Measurements from ENCODE around the gene PTPN21. TPM values are rescaled to one million over a fixed set of nuclear protein-coding genes. Genes with fewer than 3 reads are reported as not detected.
"Not testable (repeated sequence)": the region's sequence is repeated elsewhere in the genome, so short reads cannot be mapped to it uniquely, and the experiment has no call there.

The PTPN21 gene
- total RNA-seq, 1 donor, result 14.2 TPM

DNA sequence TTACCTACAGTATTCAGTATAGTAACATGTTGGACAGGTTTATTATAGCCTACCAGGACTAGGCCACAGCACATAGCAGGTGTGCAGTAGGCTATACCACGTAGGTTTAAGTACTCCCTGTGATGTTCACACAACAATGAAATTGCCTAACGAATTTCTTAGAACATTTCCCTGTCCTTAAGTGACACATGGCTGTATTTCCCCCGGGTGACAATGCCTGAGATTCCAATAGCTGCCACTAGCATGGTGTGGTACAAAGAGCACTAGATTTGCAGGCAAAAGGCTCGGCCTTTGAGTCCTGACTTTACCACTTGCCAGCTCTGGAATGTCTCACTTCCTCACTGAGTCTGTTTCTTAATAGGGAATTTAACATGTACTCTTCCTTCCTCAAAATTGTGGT is 19.7 kb downstream of the PTPN21 start:
- TF ChIP-seq, protein P1, sequence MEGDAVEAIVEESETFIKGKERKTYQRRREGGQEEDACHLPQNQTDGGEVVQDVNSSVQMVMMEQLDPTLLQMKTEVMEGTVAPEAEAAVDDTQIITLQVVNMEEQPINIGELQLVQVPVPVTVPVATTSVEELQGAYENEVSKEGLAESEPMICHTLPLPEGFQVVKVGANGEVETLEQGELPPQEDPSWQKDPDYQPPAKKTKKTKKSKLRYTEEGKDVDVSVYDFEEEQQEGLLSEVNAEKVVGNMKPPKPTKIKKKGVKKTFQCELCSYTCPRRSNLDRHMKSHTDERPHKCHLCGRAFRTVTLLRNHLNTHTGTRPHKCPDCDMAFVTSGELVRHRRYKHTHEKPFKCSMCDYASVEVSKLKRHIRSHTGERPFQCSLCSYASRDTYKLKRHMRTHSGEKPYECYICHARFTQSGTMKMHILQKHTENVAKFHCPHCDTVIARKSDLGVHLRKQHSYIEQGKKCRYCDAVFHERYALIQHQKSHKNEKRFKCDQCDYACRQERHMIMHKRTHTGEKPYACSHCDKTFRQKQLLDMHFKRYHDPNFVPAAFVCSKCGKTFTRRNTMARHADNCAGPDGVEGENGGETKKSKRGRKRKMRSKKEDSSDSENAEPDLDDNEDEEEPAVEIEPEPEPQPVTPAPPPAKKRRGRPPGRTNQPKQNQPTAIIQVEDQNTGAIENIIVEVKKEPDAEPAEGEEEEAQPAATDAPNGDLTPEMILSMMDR (IDR thresholded peaks at IDR 0.05; ENCODE audit: insufficient read depth, low read depth, low read length), result no peak
- no peak for DNase-seq (ENCODE audit: low read depth)
- no peak overlapping the region for H3K4me3 ChIP-seq (ENCODE audit: low read depth, low read length)

DNA sequence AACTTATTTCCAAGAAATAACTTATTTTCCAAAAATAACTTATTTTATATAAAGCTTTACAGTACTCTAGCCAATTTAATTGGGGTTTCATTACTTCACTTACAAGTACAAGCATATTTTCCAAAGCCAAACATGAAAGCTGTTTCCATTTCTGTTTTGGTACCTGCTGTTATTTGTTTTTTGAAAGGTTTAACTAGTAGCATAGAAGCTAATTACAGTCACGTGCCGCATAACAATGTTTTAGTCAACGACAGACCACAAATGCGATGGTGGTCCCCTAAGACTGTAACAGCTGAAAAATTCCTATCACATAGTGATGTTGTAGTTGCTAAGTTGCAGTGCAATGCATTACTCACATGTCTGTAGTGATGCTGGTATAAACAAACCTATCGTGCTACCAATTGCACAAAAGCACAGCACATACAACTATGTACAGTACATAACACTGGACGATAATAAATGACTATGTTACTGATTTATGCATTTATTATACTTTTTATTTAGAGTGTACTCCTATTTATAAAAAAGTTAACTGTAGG is 21.7 kb downstream of the PTPN21 start:
- no peak overlapping the region for H3K4me3 ChIP-seq (ENCODE audit: low read depth, low read length)
- DNase-seq (ENCODE audit: low read depth), result no peak
- TF ChIP-seq, protein P1 (IDR thresholded peaks at IDR 0.05; ENCODE audit: insufficient read depth, low read depth, low read length), result no peak

- not testable (repeated sequence) for H3K4me3 ChIP-seq (ENCODE audit: low read depth, low read length); DNase-seq (ENCODE audit: low read depth)
Observed at GRCh38 chr14:88529889-88530288, 24.9 kb downstream of the PTPN21 start.

- TF ChIP-seq, protein P1 (IDR thresholded peaks at IDR 0.05; ENCODE audit: insufficient read depth, low read depth, low read length), result no peak
- no peak for DNase-seq (ENCODE audit: low read depth)
- no peak overlapping the region for H3K4me3 ChIP-seq (ENCODE audit: low read depth, low read length)
Observed at GRCh38 chr14:88522393-88522792, 32.4 kb downstream of the PTPN21 start.

DNA sequence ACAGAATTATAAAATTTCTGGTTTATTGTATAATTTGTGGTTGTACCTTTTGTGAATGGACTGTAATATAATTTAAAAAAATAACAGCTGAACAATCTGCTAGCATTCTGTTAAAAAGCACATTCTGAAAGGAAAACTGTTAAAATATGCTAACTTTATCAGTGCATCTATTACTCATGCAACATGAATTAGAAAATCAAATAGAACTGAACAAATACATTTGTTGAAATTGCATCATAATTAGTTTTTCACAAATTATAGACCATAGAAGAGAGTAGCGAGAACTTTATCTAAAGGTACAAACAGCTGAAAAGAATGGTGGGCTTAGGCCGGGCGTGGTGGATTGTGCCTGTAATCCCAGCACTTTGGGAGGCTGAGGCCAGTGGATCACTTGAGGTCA is 33.0 kb downstream of the PTPN21 start:
- H3K4me3 ChIP-seq (ENCODE audit: low read depth, low read length), result no peak overlapping the region
- TF ChIP-seq, protein P1 (IDR thresholded peaks at IDR 0.05; ENCODE audit: insufficient read depth, low read depth, low read length), result no peak
- DNase-seq (ENCODE audit: low read depth), result peak; percentile 27

GRCh38 chr14:88519907-88520306 is 34.9 kb downstream of the PTPN21 start:
- DNase-seq (ENCODE audit: low read depth), result no peak
- no peak overlapping the region for H3K4me3 ChIP-seq (ENCODE audit: low read depth, low read length)
- TF ChIP-seq, protein P1 (IDR thresholded peaks at IDR 0.05; ENCODE audit: insufficient read depth, low read depth, low read length), result no peak

- H3K4me3 ChIP-seq (ENCODE audit: low read depth, low read length), result no peak overlapping the region
- TF ChIP-seq, protein P1 (IDR thresholded peaks at IDR 0.05; ENCODE audit: insufficient read depth, low read depth, low read length), result no peak
- DNase-seq (ENCODE audit: low read depth), result peak; percentile 58
Observed at GRCh38 chr14:88518592-88519512, 36.0 kb downstream of the PTPN21 start.

All from fibroblast of villous mesenchyme (primary cell).